ENCODE data around the gene AP2B1. TPM values are rescaled to one million over a fixed set of nuclear protein-coding genes. Genes with fewer than 3 reads are reported as not detected.

The AP2B1 gene
- polyA plus RNA-seq, 1 of the 3 experiments (the other 2 are of a cell fraction) = 97.8 TPM

DNA sequence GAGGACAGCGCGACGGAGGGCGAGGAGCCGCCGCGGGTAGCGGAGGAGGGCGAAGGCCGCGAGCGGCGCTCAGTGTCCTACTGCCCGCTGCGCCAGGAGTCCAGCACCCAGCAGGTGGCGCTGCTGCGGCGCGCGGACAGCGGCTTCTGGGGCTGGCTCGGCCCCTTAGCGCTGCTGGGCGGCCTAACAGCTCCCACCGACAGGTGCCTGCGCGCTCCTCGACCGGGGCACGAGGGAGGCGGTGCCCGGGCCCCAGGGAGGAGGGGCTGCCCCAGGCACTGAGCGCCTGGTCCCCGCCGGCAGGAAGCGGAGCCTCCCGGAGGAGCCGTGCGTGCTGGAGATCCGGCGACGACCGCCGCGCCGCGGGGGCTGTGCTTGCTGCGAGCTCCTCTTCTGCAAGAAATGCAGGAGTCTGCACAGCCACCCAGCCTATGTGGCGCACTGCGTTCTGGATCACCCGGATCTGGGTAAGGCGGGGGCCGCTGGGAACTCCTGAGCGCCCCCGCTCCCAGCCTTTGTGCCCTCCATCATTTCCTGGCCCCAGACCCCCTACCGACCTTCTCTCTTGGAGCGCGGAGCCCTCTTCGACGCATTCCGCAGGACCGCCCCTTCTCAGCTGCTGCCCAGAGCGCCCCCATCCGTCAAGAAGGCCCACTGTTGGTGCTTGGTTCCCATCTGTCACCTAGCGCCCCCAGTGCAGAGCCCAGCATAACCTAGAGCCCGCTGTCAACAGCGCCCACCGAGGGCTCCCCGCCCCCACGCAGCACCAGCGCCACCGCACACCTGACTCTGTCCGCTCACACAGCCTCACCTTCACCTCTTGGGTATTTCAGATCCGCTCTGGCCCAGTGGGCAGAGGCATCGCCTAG is 177.2 kb downstream of the AP2B1 start:
- Histone ChIP-seq H3K9me3 (no peaks in the 10 kb centered on the region), H3K79me2 (ENCODE audit: insufficient read depth) (no peaks in the 10 kb centered on the region), H3K9me2 (no peaks in the 10 kb centered on the region), H3K27ac (ENCODE audit: low read depth in 2 of 2, low read length in 1 of 2) (peak overlapping the region in 1 of 2 experiments; percentile 77; a peak in 2 of 4 replicates), H3K4me3 (ENCODE audit: low read depth in 2 of 2, low read length in 1 of 2) (peak overlapping the region; percentile 56), H3K4me1 (ENCODE audit: control insufficient read depth in 1 of 2, insufficient read depth in 2 of 2, low read depth in 1 of 2, low read length in 1 of 2) (peaks cover 0 to 15% of the 10 kb centered on the region in 2 experiments; a peak in 1 of 4 replicates), H3F3A (replicated peaks; ENCODE audit: insufficient read depth) (no peaks in the 10 kb centered on the region), H3K9ac (no peak overlapping the region), H2AFZ (ENCODE audit: low read depth) (peak overlapping the region; percentile 74; the same call in 1 of the 2 replicates), H3K4me2 (peak overlapping the region; percentile 93), H3K27me3 (ENCODE audit: insufficient read depth) (no peaks in the 10 kb centered on the region), H3K36me3 (replicated peaks in 1 of 2; ENCODE audit: control insufficient read depth in 1 of 2, insufficient read depth in 2 of 2, low read length in 1 of 2) (no peaks in the 10 kb centered on the region), H4K20me1 (ENCODE audit: insufficient read depth) (no peaks in the 10 kb centered on the region)
- ChIA-PET POLR2A (interaction anchor here (0.8 to 3.2 kb wide), 6 partner anchors 12 to 44 kb away, joined by 3 to 65 read pairs (median 4); partner anchors contain the start of gene TAF15), CTCF (interaction anchor here (0.6 to 31.2 kb wide), 56 partner anchors 13 to 1185 kb away, joined by 3 to 809 read pairs (median 6); partner anchors contain the start of genes AP2B1, GAS2L2, MMP28 and PEX12)
- TF ChIP-seq, protein P1, sequence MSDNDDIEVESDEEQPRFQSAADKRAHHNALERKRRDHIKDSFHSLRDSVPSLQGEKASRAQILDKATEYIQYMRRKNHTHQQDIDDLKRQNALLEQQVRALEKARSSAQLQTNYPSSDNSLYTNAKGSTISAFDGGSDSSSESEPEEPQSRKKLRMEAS (IDR thresholded peaks at IDR 0.05; ENCODE audit: low read depth) = peak; percentile 74; the same call in 1 of the 2 replicates
- TF ChIP-seq RFX5 (IDR thresholded peaks at IDR 0.05; ENCODE audit: low read length) = no peak
- TF ChIP-seq EP300 (IDR thresholded peaks at IDR 0.05; ENCODE audit: borderline replicate concordance in 1 of 2, low read depth in 1 of 2, low read length in 1 of 2) = no peak
- TF ChIP-seq, protein P2, sequence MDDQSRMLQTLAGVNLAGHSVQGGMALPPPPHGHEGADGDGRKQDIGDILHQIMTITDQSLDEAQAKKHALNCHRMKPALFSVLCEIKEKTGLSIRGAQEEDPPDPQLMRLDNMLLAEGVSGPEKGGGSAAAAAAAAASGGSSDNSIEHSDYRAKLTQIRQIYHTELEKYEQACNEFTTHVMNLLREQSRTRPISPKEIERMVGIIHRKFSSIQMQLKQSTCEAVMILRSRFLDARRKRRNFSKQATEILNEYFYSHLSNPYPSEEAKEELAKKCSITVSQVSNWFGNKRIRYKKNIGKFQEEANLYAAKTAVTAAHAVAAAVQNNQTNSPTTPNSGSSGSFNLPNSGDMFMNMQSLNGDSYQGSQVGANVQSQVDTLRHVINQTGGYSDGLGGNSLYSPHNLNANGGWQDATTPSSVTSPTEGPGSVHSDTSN (IDR thresholded peaks at IDR 0.05) = 0 out of 2 replicates have a peak, but pooled peaks have one; percentile 6
- TF ChIP-seq, protein P3, sequence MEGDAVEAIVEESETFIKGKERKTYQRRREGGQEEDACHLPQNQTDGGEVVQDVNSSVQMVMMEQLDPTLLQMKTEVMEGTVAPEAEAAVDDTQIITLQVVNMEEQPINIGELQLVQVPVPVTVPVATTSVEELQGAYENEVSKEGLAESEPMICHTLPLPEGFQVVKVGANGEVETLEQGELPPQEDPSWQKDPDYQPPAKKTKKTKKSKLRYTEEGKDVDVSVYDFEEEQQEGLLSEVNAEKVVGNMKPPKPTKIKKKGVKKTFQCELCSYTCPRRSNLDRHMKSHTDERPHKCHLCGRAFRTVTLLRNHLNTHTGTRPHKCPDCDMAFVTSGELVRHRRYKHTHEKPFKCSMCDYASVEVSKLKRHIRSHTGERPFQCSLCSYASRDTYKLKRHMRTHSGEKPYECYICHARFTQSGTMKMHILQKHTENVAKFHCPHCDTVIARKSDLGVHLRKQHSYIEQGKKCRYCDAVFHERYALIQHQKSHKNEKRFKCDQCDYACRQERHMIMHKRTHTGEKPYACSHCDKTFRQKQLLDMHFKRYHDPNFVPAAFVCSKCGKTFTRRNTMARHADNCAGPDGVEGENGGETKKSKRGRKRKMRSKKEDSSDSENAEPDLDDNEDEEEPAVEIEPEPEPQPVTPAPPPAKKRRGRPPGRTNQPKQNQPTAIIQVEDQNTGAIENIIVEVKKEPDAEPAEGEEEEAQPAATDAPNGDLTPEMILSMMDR (IDR thresholded peaks at IDR 0.05) = peak; percentile 62
- TF ChIP-seq RAD21 (IDR thresholded peaks at IDR 0.05; ENCODE audit: low read length) = peak; percentile 86
- TF ChIP-seq TAF1 (IDR thresholded peaks at IDR 0.05; ENCODE audit: borderline replicate concordance, low read depth, low read length) = 0 out of 2 replicates have a peak, but pooled peaks have one; percentile 12
- 0 out of 2 replicates have a peak, but pooled peaks have one; percentile 5 for TF ChIP-seq USF1 (IDR thresholded peaks at IDR 0.05; ENCODE audit: borderline replicate concordance, low read depth)
- peak; percentile 95 for TF ChIP-seq SMC3 (IDR thresholded peaks at IDR 0.05; ENCODE audit: low read depth, low read length)
- peak; percentile 58 for TF ChIP-seq CHD2 (IDR thresholded peaks at IDR 0.05; ENCODE audit: low read length, partially characterized antibody)
- peak; percentile 60 for TF ChIP-seq RCOR1 (IDR thresholded peaks at IDR 0.05; ENCODE audit: low read length)
- no peak for TF ChIP-seq TCF12 (IDR thresholded peaks at IDR 0.05)
- no peak for TF ChIP-seq NRF1 (IDR thresholded peaks at IDR 0.05; ENCODE audit: low read depth, low read length)
- peak; percentile 98 for DNase-seq
- 15% methylated on average over 39 of the region's 75 CpGs for WGBS (ENCODE audit: low lambda C conversion rate)
